Measurements from ENCODE around the gene TAS1R1.

TAS1R1 gene

DNA sequence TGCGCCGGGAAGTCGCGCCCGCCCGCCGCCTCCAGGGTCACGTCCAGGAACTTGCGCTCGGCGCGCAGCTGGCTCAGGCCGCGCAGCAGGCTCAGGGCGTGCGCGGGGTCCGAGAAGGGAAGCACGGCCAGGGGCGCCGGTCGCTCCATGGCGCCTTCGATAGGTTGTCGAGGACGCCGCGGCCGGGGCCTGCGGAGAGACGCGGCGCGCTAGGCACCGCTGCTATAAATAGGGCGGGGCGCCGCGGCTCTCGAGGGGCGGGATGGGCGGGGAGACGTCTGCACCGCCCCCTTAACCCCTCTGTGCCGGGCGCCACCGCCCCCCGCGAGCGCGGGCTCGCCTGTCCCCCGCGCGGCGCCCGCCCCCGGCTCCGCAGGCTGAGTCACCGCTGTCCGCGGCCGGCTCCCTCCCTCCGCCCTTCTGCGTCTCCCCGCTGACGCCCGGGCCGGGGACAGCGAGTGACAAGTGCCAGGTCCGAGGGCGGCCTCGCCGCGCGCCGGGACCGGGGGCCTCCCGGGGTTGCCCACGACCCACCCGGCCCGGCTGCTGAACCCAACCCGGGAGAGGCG lies 47.6 kb downstream of the TAS1R1 start, which contains the start of gene KLHL21:
Gene KLHL21, minus strand, starts transcription at position 201 of the 569 bp plus-strand sequence. Its CDS starts 52 bp downstream, at position 149.
- Histone ChIP-seq H3K27me3 (ENCODE audit: control insufficient read depth in 2 of 2, insufficient read depth in 2 of 2, low read length in 2 of 2) (no peaks in the 10 kb centered on the region), H3K36me3 (ENCODE audit: control insufficient read depth in 2 of 2, insufficient read depth in 2 of 2, low read length in 2 of 2) (peaks cover 3 to 10% of the 10 kb centered on the region in 2 donors), H3K9me3 (ENCODE audit: control insufficient read depth in 2 of 2, low read length in 2 of 2) (no peaks in the 10 kb centered on the region), H3K4me3 (ENCODE audit: low read length in 2 of 2) (peak within 1 kb of the TSS; percentile 81 to 89), H3K9ac (ENCODE audit: low read depth in 1 of 2, low read length in 2 of 2) (peak within 1 kb of the TSS; percentile 91 to 92), H3K27ac (ENCODE audit: low read depth in 2 of 2, low read length in 2 of 2) (peak within 1 kb of the TSS; percentile 95 to 98), H3K4me1 (ENCODE audit: control insufficient read depth in 2 of 2, insufficient read depth in 2 of 2, low read length in 2 of 2) (peaks cover 30 to 31% of the 10 kb centered on the region in 2 donors)

DNA sequence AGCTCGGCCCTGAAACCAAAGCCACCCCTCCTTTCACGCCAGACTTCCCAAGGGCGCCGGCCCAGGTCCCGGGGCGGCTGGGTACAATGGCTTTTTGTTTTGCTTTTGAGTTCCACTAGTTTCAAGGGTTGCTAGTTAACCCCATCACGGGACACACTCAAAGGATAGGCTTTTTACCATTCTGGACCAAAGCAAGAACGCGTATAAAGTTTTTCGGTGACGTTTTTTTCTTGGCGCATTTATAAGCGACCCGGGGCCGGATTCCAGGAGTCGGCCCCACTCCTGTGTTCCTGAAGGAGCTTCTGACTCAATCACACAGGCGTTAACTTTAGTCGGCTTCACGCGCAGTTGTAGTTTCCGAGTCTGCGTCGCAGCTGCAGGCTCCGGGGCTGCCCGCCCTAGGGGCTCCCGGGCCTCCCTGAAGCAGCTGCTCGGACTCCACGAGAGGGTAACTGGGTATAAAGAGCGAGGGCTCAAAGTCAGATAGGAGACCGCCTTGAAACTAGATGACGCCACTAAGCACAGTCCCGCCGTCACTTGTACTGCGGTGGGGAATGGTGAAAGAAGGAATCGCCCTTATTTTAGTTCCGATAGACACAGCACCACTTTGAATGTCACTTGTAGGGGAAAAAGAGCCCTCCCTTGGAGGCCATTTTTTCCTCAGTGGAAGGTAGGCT lies 48.3 kb downstream of the TAS1R1 start:
- Histone ChIP-seq H3K27ac (ENCODE audit: low read depth in 2 of 2, low read length in 2 of 2) (peak overlapping the region; percentile 95 to 98), H3K4me3 (ENCODE audit: low read length in 2 of 2) (peak overlapping the region; percentile 81 to 89), H3K4me1 (ENCODE audit: control insufficient read depth in 2 of 2, insufficient read depth in 2 of 2, low read length in 2 of 2) (peaks cover 30 to 31% of the 10 kb centered on the region in 2 donors), H3K36me3 (ENCODE audit: control insufficient read depth in 2 of 2, insufficient read depth in 2 of 2, low read length in 2 of 2) (peaks cover 0 to 6% of the 10 kb centered on the region in 2 donors), H3K9me3 (ENCODE audit: control insufficient read depth in 2 of 2, low read length in 2 of 2) (no peaks in the 10 kb centered on the region), H3K9ac (ENCODE audit: low read depth in 1 of 2, low read length in 2 of 2) (peak overlapping the region; percentile 91 to 92), H3K27me3 (ENCODE audit: control insufficient read depth in 2 of 2, insufficient read depth in 2 of 2, low read length in 2 of 2) (no peaks in the 10 kb centered on the region)

DNA sequence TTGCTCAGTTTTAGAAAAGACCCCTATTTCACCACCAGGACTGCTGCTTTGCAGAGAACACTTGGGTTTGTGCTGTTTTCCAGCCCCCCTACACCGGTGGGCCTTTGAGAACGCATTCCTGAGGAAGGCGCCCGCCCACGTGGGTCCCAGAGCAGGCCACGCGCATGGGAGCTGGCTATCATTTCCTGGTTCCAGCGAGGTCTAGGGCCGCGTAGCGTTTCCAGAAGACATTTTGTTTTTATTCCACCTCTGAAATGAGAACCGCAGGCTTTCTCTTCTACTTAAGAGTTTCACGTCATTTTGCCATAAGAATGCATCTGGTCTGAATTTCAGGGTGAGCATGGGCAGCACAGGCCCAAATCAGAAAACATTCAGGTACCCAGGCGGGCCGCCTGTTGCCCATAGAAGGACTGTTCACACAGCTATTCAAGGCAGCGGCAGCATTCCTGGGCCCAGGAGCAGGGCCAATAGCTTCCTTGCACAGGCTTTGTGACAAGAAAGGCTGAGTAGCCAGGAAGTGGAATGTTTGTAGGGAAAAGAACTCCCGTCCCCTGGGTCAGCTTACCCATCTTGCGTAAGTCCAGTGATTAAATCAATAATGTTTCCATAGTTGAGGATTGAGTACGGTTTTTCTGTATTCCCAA lies 48.9 kb downstream of the TAS1R1 start:
- peak overlapping the region; percentile 81 to 89 for H3K4me3 ChIP-seq (ENCODE audit: low read length in 2 of 2)
- peak overlapping the region; percentile 91 to 92 for H3K9ac ChIP-seq (ENCODE audit: low read depth in 1 of 2, low read length in 2 of 2)
- H3K4me1 ChIP-seq (ENCODE audit: control insufficient read depth in 2 of 2, insufficient read depth in 2 of 2, low read length in 2 of 2), result peaks cover 27 to 31% of the 10 kb centered on the region in 2 donors
- no peaks in the 10 kb centered on the region for H3K27me3 ChIP-seq (ENCODE audit: control insufficient read depth in 2 of 2, insufficient read depth in 2 of 2, low read length in 2 of 2)
- H3K36me3 ChIP-seq (ENCODE audit: control insufficient read depth in 2 of 2, insufficient read depth in 2 of 2, low read length in 2 of 2), result peaks cover 0 to 3% of the 10 kb centered on the region in 2 donors
- H3K9me3 ChIP-seq (ENCODE audit: control insufficient read depth in 2 of 2, low read length in 2 of 2), result no peaks in the 10 kb centered on the region
- peak overlapping the region; percentile 95 to 98 for H3K27ac ChIP-seq (ENCODE audit: low read depth in 2 of 2, low read length in 2 of 2)

DNA sequence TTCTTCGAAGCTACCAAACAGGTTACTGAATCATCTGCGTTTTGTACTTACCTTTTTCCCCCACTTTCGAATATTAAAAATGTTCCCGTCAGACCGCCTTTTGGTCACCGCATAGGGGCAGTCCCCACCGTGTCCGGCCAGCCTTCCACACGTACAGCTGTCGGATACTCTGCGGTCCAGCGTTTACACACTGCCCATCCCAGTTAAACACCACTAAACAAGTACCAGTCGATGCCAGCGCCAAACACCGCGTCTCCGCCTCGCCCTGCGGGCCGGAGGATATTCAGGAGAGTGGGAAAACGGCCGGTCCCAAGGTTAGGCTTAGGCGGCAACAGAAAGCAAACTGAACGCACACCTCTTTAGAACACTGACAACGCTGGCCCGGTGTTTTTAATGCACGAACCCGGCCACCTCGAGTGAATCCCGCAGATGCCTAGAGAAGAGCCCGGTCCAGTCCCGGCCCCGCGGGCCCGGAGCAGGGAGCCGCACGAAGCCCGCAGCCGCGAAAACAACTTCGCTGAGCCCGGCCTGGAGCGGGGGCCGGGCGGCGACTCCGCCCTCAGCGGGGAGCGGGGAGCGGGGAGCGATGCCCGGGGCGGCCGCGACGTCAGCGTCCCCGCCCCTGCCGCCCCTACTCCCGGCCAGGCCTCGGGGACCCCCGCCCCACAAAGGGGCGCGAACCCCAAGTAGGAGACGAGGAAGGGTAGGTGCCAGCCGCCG lies 57.7 kb downstream of the TAS1R1 start:
- Histone ChIP-seq H3K9me3 (ENCODE audit: control insufficient read depth in 2 of 2, low read length in 2 of 2) (no peaks in the 10 kb centered on the region), H3K4me1 (ENCODE audit: control insufficient read depth in 2 of 2, insufficient read depth in 2 of 2, low read length in 2 of 2) (peaks cover 0 to 11% of the 10 kb centered on the region in 2 donors), H3K27me3 (ENCODE audit: control insufficient read depth in 2 of 2, insufficient read depth in 2 of 2, low read length in 2 of 2) (no peaks in the 10 kb centered on the region), H3K36me3 (ENCODE audit: control insufficient read depth in 2 of 2, insufficient read depth in 2 of 2, low read length in 2 of 2) (peaks cover 1 to 2% of the 10 kb centered on the region in 2 donors), H3K27ac (ENCODE audit: low read depth in 2 of 2, low read length in 2 of 2) (peak overlapping the region; percentile 90 to 92), H3K9ac (ENCODE audit: low read depth in 1 of 2, low read length in 2 of 2) (peak overlapping the region; percentile 82 to 88), H3K4me3 (ENCODE audit: low read length in 2 of 2) (peak overlapping the region; percentile 87 to 96)

DNA sequence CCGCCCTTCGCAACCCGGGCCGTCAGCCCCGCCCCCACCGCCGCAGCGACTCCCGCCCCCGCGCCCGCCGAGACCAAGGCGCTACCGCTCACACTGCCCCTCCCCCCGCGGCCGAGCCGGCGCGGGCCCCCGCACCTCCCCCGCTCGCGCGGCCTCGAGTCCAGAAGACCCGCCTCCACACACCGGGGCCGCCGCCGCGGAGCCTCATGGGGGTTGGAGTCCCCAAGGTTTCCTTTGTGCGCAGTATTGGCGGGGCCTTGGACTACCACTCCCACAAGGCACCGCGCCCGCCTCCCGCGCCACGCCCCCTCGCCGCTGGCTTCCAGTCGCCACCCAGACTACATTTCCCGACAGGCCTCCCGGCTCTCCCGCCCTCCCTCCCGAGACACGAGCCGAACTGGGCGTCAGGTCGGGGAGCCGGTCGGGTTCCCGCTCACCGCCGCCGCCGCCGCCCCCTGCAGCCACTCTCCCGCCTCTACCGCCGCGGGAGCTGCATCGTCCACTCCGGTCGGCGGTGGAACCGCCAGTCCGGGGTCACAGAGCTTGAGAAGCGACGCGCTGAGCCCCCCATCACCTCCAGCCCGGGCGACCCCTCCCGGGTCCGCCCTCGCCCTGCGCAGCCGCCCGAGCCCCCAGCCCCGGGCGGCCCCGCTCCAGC lies 58.4 kb downstream of the TAS1R1 start, which contains the start of gene PHF13:
Gene PHF13, plus strand, starts transcription at position 371 of the 658 bp plus-strand sequence. CDS start 336 bp downstream, outside the sequence.
- Histone ChIP-seq H3K9ac (ENCODE audit: low read depth in 1 of 2, low read length in 2 of 2) (peak within 1 kb of the TSS; percentile 82 to 88), H3K4me1 (ENCODE audit: control insufficient read depth in 2 of 2, insufficient read depth in 2 of 2, low read length in 2 of 2) (peaks cover 0 to 11% of the 10 kb centered on the region in 2 donors), H3K4me3 (ENCODE audit: low read length in 2 of 2) (peak within 1 kb of the TSS; percentile 87 to 96), H3K36me3 (ENCODE audit: control insufficient read depth in 2 of 2, insufficient read depth in 2 of 2, low read length in 2 of 2) (peaks cover 2 to 4% of the 10 kb centered on the region in 2 donors), H3K27ac (ENCODE audit: low read depth in 2 of 2, low read length in 2 of 2) (peak within 1 kb of the TSS; percentile 90 to 92), H3K27me3 (ENCODE audit: control insufficient read depth in 2 of 2, insufficient read depth in 2 of 2, low read length in 2 of 2) (no peaks in the 10 kb centered on the region), H3K9me3 (ENCODE audit: control insufficient read depth in 2 of 2, low read length in 2 of 2) (no peaks in the 10 kb centered on the region)

DNA sequence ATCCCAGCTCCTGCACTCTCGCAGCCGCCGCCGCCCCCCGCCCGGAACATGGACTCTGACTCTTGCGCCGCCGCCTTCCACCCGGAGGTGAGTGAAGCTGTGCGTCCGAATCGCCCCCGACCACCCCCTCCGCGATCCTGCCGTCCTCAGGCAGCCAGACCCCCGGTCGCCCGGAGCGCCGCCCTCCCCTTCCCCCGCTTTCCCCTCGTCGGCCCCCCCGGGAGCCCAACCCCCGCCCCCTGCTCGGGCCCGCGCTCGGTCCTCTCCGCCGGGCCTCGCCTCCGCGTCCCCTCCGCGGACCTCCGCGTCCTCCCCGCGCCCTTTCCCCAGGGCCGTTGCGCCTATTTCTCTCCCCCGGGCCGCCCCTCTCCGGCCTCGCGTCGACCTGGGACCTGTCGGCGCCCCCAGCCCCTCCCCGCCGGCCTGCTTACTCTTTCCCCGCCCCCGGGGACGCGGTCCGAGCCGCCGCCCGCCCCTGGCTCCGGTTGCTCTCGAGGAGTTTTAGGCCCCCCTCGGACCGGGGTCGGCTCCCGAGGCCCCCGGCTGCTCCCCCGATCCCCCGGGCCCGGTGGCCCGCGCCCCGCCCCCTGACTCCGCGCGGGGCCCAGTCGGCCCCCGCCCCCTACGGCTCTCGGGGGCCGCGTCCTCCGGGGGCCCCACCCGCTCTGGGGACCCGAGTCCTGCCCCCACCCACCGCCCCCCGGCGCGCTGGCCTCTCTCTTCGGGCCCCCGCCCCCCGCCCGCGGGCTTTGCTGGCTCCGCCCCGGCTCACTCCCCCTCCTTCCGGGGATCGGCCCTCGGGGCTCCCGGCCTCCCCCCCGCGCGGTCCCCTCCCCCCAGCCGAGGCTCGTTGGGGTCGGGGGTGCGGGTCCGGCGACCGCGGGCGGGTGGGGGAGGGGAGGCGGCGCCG lies 59.2 kb downstream of the TAS1R1 start:
- peak overlapping the region; percentile 78 to 84 for H3K27ac ChIP-seq (ENCODE audit: low read depth in 2 of 2, low read length in 2 of 2)
- H3K9me3 ChIP-seq (ENCODE audit: control insufficient read depth in 2 of 2, low read length in 2 of 2), result no peaks in the 10 kb centered on the region
- peak overlapping the region; percentile 68 to 72 for H3K4me3 ChIP-seq (ENCODE audit: low read length in 2 of 2)
- peak overlapping the region; percentile 32 to 72 for H3K9ac ChIP-seq (ENCODE audit: low read depth in 1 of 2, low read length in 2 of 2)
- H3K27me3 ChIP-seq (ENCODE audit: control insufficient read depth in 2 of 2, insufficient read depth in 2 of 2, low read length in 2 of 2), result no peaks in the 10 kb centered on the region
- H3K36me3 ChIP-seq (ENCODE audit: control insufficient read depth in 2 of 2, insufficient read depth in 2 of 2, low read length in 2 of 2), result peaks cover 2 to 4% of the 10 kb centered on the region in 2 donors
- H3K4me1 ChIP-seq (ENCODE audit: control insufficient read depth in 2 of 2, insufficient read depth in 2 of 2, low read length in 2 of 2), result peaks cover 0 to 11% of the 10 kb centered on the region in 2 donors

DNA sequence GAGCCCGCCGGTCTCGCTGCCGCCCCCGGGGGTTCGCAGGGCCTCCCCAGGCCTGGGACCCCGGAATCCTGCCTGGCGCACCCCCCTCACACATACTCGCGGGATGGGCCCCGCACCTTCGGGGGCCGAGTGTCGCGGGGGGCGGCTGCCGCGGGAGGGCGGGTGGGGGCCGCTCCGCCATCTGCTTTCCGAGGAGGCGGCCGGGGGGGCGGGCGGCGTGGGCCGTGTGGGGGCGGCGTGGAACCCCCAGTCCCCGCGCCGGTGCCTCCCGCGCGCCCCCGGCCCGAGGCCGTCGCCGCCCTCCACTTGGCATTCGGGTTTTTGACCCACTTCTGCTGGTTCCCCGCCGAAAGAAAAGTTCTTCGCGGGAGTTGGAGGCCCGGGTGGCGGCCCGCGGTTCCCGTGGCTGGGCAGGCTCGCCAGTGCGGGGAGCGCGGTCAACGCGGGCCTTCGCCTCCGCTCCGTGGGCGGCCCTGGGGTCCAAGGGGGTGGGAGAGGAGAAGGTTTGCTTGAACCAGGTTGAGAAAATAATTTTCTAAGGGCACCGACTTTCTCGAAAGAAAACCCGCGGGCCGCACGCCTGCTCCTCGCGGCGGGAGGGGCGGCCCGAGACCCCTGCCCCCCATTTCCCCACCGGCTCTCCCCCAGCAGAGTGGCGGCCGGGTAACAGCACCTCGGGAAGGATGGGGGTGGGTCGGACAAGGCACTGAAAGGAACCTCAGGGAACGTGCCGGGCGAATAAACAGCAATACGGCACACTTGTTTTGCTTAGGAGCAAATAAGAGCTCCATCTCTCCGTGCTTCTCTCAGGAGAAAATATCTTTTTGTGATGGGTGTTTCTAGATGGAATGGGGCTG lies 60.0 kb downstream of the TAS1R1 start:
- H3K27ac ChIP-seq (ENCODE audit: low read depth in 2 of 2, low read length in 2 of 2), result peak overlapping the region in 1 of 2 donors; percentile 38
- peaks cover 0 to 11% of the 10 kb centered on the region in 2 donors for H3K4me1 ChIP-seq (ENCODE audit: control insufficient read depth in 2 of 2, insufficient read depth in 2 of 2, low read length in 2 of 2)
- no peaks in the 10 kb centered on the region for H3K27me3 ChIP-seq (ENCODE audit: control insufficient read depth in 2 of 2, insufficient read depth in 2 of 2, low read length in 2 of 2)
- H3K9ac ChIP-seq (ENCODE audit: low read depth in 1 of 2, low read length in 2 of 2), result peak overlapping the region; percentile 26 to 47
- H3K36me3 ChIP-seq (ENCODE audit: control insufficient read depth in 2 of 2, insufficient read depth in 2 of 2, low read length in 2 of 2), result peaks cover 6 to 11% of the 10 kb centered on the region in 2 donors
- H3K4me3 ChIP-seq (ENCODE audit: low read length in 2 of 2), result peak overlapping the region; percentile 40 to 57
- H3K9me3 ChIP-seq (ENCODE audit: control insufficient read depth in 2 of 2, low read length in 2 of 2), result no peaks in the 10 kb centered on the region

DNA sequence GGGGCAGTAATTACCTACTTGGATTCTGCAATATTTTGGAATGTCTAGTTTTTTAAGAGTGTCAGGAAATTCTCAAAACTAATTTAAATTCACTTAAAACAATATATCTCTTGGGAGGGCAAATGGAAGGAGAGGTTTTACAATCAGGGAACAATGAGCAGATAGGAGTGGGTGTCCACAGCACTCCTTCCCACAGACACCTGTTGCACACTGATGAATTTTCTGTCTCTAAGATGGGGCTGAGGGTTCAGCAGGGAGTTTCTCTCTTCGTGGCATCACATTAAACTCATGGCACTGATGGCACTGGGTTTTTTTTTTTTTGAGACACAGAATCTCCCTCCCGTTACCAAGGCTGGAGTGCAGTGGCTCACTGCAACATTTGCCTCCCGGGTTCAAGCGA lies 63.9 kb downstream of the TAS1R1 start:
- Histone ChIP-seq H3K27ac (ENCODE audit: low read depth in 2 of 2, low read length in 2 of 2) (no peak overlapping the region), H3K4me3 (ENCODE audit: low read length in 2 of 2) (no peak overlapping the region), H3K27me3 (ENCODE audit: control insufficient read depth in 2 of 2, insufficient read depth in 2 of 2, low read length in 2 of 2) (no peaks in the 10 kb centered on the region), H3K4me1 (ENCODE audit: control insufficient read depth in 2 of 2, insufficient read depth in 2 of 2, low read length in 2 of 2) (peaks cover 0 to 3% of the 10 kb centered on the region in 2 donors), H3K36me3 (ENCODE audit: control insufficient read depth in 2 of 2, insufficient read depth in 2 of 2, low read length in 2 of 2) (peaks cover 17 to 30% of the 10 kb centered on the region in 2 donors), H3K9ac (ENCODE audit: low read depth in 1 of 2, low read length in 2 of 2) (no peak overlapping the region), H3K9me3 (ENCODE audit: control insufficient read depth in 2 of 2, low read length in 2 of 2) (no peaks in the 10 kb centered on the region)
